NCI-H526 (cell line): ENCODE results near the gene TSPAN7.

Source experiments
- DNase-seq, 2 experiments: peaks; one replicate each; lab custom pipeline; 2025; lab: John Stamatoyannopoulos, UW

The TSPAN7 gene

GRCh38 chrX:38679695-38680094, 118.4 kb downstream of the TSPAN7 start:
- DNase-seq, result no peak

- no peak for DNase-seq
Measured at GRCh38 chrX:38682095-38682494, 120.8 kb downstream of the TSPAN7 start.

- no peak for DNase-seq
Measured at GRCh38 chrX:38692961-38693360, 131.6 kb downstream of the TSPAN7 start.

DNA sequence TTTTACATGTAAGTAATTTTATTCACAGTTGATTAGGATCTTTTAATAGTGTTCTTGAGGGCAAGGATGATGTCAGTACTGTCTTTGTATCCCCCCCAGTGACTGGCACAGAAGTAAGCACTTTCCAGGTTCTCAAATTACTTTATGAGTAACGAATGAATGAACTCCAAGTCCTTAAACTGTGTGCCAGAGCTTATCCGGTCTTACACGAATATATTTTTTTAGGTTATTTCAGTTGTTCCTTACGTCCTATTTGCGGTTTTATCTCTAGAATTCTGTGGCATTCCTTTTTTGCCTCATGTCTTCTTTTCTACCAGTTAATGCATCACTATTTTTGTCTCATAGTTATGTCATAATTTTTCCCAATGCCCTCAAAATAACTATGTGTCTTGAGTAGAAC, 133.1 kb downstream of the TSPAN7 start:
- no peak for DNase-seq

DNA sequence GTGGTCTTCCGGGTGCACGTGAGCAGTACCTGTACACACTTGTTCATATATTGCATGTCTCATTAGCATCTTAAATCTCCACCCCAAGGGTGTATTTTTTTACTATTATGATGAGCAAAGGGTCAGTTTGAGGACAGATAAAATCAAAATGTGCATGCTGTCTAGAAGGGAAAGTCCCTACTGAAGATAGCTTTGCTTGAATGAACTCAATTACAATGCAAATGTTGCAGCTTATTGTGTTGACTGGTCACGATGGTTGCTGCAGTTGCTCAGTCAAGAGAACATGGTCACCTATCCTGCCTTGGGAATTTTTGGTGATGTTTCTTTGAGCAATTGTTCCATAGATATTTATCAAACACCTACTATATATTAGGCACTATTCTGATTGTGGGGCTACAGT, 136.1 kb downstream of the TSPAN7 start:
- DNase-seq, result peak; percentile 43 to 44

DNA sequence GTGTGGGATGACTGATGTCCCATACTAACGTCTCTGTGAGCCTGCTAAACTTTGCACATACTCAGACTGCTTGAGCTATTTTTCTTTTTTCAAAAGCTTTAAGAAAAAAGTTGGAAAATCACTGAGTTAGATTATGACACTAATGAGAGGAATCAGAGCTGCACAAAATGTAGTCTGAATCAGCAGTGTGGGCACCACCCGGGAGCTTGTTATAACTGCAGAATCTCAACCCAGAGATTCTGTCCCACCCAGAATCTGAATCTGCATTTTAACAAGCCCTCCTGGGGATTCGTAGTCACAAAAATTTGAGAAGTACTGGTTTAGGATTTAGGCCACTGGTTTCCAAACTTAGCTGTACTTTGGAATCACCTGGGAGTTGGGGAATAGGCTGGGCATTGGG, 137.8 kb downstream of the TSPAN7 start:
- no peak for DNase-seq

GRCh38 chrX:38699696-38700095, 138.4 kb downstream of the TSPAN7 start:
- DNase-seq, result peak in 1 of 2 experiments; percentile 33

- no peak for DNase-seq
Measured at GRCh38 chrX:38701073-38701472, 139.7 kb downstream of the TSPAN7 start.

DNA sequence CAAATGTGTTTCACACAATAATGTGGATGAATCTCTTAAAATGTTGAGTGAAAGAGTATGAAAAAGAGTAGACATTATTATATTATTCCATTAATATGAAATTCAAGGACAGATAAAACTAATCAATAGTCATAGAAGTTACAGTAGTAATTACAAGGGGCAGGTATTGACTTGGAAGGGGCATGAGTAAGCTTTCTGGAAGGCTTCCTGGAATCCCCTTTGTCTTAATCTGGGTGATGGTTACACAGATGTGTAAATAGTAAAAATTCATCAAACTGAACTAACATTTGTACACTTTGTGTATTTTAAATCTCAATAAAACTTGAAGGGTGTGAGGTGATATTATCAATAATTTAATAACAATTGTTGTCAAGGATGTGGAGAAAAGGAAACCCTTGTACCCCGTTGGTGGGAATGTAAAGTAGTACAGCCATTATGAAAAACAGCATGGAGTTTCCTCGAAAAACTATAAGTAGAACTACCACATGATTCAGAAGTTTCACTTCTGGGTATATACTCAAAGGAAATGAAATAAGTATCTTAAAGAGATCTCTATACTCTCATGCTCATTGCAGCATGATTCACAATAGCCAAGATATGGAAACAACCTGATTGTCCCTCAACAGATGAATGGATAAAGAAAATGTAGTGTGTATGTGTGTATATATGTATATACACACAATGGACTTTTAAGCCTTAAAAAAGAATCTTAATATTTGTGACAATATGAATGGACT, 143.0 kb downstream of the TSPAN7 start:
- DNase-seq, result no peak

DNA sequence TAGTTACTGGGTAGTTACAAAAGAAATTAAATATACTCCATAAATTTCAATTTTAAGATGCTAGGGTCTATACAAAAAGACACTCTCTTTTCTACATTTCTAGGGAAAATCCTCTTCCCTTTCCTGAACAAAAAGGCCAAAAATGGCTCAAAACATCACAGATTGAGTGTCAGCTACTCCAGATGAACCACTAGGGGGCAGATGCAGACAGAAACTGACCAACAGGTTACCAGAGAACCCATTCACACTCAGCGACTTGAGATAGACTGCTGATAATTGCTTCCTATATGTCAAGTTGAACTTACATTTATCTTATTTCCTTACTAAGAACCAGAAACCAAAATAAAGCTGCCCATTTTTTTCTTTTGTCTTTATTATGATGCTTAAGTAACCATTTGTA, 156.5 kb downstream of the TSPAN7 start:
- DNase-seq, result peak in 1 of 2 experiments; percentile 36

DNA sequence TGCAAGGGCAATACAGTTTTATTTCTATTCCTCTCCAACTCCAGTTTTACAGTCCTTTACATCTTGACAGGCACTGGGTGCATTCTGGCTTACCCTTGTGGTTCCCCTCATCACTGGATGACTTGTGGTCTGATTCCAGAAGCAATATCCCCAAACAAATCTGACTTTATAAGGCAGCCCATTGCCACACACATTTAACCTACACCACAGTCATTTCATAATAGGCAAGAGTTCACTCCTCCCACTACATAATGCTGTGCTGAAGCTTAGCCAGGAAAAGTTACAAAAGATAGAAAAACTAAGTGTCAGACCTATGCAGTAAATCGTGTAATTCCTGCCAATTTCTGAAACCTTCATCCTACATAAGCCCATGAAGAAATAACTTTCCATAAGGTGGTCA, 157.0 kb downstream of the TSPAN7 start:
- no peak for DNase-seq

- DNase-seq, result no peak
Measured at GRCh38 chrX:38726612-38727011, 165.3 kb downstream of the TSPAN7 start.

GRCh38 chrX:38727668-38728067, 166.3 kb downstream of the TSPAN7 start:
- no peak for DNase-seq

DNA sequence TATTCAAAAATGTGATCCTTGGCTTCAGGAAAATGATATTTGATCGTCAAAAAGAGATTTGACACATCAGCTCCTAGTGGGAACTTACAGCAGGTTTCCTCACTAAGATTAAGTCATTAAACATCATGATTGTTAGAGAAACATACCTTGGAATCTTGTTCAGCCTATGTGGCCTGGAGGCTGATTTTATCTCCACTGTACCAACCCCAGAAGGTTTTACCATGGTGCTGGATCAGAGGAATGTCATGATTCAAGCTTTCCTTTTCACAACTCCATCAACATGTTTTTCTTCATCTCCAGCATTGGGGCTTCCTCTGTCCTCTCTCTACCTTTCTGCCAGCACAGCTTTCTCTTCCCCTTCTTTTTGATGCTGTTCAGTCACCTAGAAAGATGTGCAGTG, 171.5 kb downstream of the TSPAN7 start:
- no peak for DNase-seq
